Activated B cell treated with CpG ODN at 0.5 μM for 24 hours (primary cell): ENCODE data around the gene APCDD1. TPM values are rescaled to one million over a fixed set of nuclear protein-coding genes. Genes with fewer than 3 reads are reported as not detected.

Experiments used
- ATAC-seq: fragments of 200-7000 bp; cut with Tn5 transposase; one replicate; pipeline ENCODE4 v1.10.0; 2021; ENCODE audit warnings: low read depth, mild to moderate bottlenecking, moderate library complexity
- CTCF ChIA-PET: fragments of 350-600 bp; sonication (Branson Sonifier 250); formaldehyde crosslinking; loops from one replicate; lab custom pipeline; 2021; ENCODE audit warnings: antibody characterized with exemption; lab: Charles Lee
- POLR2A ChIA-PET: fragments of 350-600 bp; sonication (Branson Sonifier 250); formaldehyde crosslinking; loops from one replicate; lab custom pipeline; 2021; ENCODE audit warnings: antibody characterized with exemption; lab: Charles Lee
- DNase-seq: peaks from one replicate; pipeline ENCODE4 v3.0.0; 2022
- H3K27ac Mint-ChIP-seq: one replicate; pipeline ENCODE4 v1.8.0; 2020; ENCODE audit warnings: mixed read lengths
- H3K27me3 Mint-ChIP-seq: one replicate; pipeline ENCODE4 v1.8.0; 2021; ENCODE audit warnings: mixed read lengths
- H3K36me3 Mint-ChIP-seq: one replicate; pipeline ENCODE4 v1.8.0; 2021; ENCODE audit warnings: low read depth, mixed read lengths
- H3K4me1 Mint-ChIP-seq: one replicate; pipeline ENCODE4 v1.8.0; 2021; ENCODE audit warnings: mixed read lengths
- H3K4me3 Mint-ChIP-seq: one replicate; pipeline ENCODE4 v1.8.0; 2020; ENCODE audit warnings: mild to moderate bottlenecking, mixed read lengths
- H3K9me3 Mint-ChIP-seq: one replicate; pipeline ENCODE4 v1.8.0; 2020; ENCODE audit warnings: mixed read lengths
- CTCF ChIP-seq: fragments of 200-600 bp; IDR thresholded peaks from one replicate; pipeline ENCODE4 v1.8.0; 2022; ENCODE audit warnings: antibody characterized with exemption, mild to moderate bottlenecking
- intact Hi-C: fragments of 100-400 bp; cut with micrococcal nuclease; formaldehyde crosslinking; loops from one replicate; pipeline ENCODE4 v1.15.1; 2024
- total RNA-seq: library from RNA; stranded (reverse); gene quantifications from 2 replicates; pipeline ENCODE4 v1.2.3, GENCODE V29; 2022

APCDD1 gene
- total RNA-seq, 1 donor from 2014 or later, result 0.38 TPM

GRCh38 chr18:10409041-10409440, 45.4 kb upstream of the APCDD1 start:
- DNase-seq (no peak), ATAC-seq (no peak)
- no peaks in the 10 kb centered on the region for H3K4me1 Mint-ChIP-seq
- H3K36me3 Mint-ChIP-seq, result no peaks in the 10 kb centered on the region
- CTCF ChIA-PET, result no interaction called here
- H3K4me3 Mint-ChIP-seq, result no peak overlapping the region
- no peaks in the 10 kb centered on the region for H3K9me3 Mint-ChIP-seq
- POLR2A ChIA-PET, result no interaction called here
- intact Hi-C loops, result loop anchor here (10.0 kb wide), 1 partner anchor 76 kb away; no protein-coding TSS in a partner anchor
- peaks cover 4% of the 10 kb centered on the region for H3K27me3 Mint-ChIP-seq
- no peak for TF ChIP-seq CTCF
- H3K27ac Mint-ChIP-seq, result no peak overlapping the region

DNA sequence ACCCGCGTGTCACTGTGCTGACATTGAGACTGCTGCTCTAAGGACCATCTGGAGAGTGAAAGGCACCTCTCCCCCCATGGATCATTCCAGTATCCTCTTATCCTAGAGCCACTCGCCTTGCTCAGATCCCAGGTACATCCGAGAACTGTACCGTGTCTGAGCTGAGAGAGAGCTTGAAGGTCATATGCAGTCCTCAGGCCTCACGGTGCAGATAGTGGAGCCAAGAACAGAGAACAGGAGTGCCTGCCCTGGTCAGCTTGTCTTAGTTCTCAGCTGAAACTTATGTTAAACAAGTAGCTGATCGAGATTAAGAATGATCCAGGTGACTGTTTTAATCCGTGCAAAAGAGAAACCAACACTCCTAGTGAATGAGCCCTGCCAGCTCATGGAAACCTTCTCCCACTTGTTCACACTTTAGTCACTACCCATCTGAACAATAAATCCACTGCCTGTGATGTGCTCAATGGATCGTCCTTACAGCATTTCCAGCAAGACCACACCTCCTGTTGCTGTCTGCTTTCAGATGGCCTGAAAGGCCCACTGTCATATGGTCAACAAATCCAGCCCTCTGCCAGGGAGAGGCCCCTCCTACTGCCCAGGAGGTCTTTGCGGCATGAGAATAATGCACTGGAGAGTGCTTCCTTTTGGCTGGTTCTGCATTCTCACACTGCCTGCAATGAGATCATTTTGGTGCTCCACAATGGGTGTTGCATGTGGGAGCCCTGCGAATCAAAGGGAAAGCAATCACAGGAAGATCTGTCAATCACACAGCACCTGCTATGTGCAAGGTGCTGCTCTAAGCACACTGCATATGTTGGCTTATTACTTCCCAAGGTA, 43.7 kb upstream of the APCDD1 start:
- Mint-ChIP-seq H3K4me1 (no peaks in the 10 kb centered on the region), H3K27ac (no peak overlapping the region), H3K9me3 (no peaks in the 10 kb centered on the region), H3K4me3 (no peak overlapping the region), H3K36me3 (no peaks in the 10 kb centered on the region), H3K27me3 (peaks cover 5% of the 10 kb centered on the region)
- CTCF ChIA-PET, result no interaction called here
- POLR2A ChIA-PET, result no interaction called here
- ATAC-seq (no peak), DNase-seq (no peak)
- intact Hi-C loops, result no loop called here
- no peak for TF ChIP-seq CTCF

DNA sequence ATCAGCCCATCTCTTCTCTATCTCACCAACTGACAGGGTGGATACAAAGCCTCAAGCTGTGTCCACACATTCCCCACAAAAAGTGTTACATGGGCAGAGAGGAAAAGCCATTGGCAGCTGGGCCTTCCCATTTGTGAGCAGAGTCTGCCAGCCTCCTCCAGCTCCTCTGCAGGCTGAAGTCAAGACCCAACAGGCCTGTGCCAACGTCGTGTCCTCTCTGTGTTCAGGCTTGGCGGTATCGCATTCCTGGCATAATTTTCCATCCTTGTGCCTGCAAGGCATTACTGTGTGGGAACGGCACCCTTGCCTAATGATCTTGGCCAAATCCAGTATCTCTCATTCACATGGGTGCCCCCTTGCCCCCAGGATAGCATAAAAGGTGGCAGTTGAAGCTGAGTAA, 41.5 kb upstream of the APCDD1 start:
- ATAC-seq, result no peak
- ChIA-PET CTCF (no interaction called here), POLR2A (no interaction called here)
- DNase-seq, result no peak
- H3K36me3 Mint-ChIP-seq, result no peaks in the 10 kb centered on the region
- intact Hi-C loops, result no loop called here
- H3K9me3 Mint-ChIP-seq, result no peaks in the 10 kb centered on the region
- H3K27me3 Mint-ChIP-seq, result peaks cover 3% of the 10 kb centered on the region
- no peak overlapping the region for H3K4me3 Mint-ChIP-seq
- H3K27ac Mint-ChIP-seq, result no peak overlapping the region
- no peaks in the 10 kb centered on the region for H3K4me1 Mint-ChIP-seq
- TF ChIP-seq CTCF, result no peak

GRCh38 chr18:10413722-10414121, 40.7 kb upstream of the APCDD1 start:
- ChIA-PET CTCF (no interaction called here), POLR2A (no interaction called here)
- H3K4me3 Mint-ChIP-seq, result no peak overlapping the region
- intact Hi-C loops, result no loop called here
- no peaks in the 10 kb centered on the region for H3K9me3 Mint-ChIP-seq
- H3K27ac Mint-ChIP-seq, result no peak overlapping the region
- no peak for ATAC-seq
- no peak for DNase-seq
- no peak for TF ChIP-seq CTCF
- no peaks in the 10 kb centered on the region for H3K4me1 Mint-ChIP-seq
- H3K36me3 Mint-ChIP-seq, result no peaks in the 10 kb centered on the region
- H3K27me3 Mint-ChIP-seq, result peaks cover 3% of the 10 kb centered on the region

DNA sequence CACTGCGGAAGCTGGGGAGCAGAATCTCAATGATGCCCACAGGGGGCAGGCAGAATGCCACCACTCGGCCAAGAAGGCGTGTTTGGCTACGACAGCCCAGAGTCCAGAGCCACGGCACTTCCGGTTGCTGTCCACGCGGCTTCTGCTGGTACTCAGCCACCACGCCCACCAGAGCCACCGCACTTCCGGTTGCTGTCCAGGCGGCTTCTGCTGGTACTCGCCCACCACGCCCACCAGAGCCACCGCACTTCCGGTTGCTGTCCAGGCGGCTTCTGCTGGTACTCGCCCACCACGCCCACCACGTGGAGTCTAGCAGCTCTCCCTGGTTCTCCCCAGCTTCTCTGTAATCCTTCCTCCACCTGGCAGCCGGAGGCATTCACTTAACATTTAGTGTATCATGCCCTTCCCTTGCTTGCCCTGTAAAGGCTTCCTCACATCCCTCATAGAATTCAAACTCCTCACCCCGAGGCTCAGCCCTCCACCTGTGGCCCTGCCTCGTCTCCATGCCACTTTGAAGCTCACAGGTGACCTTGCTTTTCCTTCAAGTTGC, 40.1 kb upstream of the APCDD1 start:
- DNase-seq (no peak), ATAC-seq (no peak)
- ChIA-PET POLR2A (no interaction called here), CTCF (no interaction called here)
- Mint-ChIP-seq H3K36me3 (no peaks in the 10 kb centered on the region), H3K27ac (no peak overlapping the region), H3K27me3 (peaks cover 3% of the 10 kb centered on the region), H3K9me3 (no peaks in the 10 kb centered on the region), H3K4me3 (no peak overlapping the region), H3K4me1 (no peaks in the 10 kb centered on the region)
- intact Hi-C loops, result no loop called here
- no peak for TF ChIP-seq CTCF
